SJCRH30 (cell line): ENCODE data around the gene ANKRD33. TPM values are rescaled to one million over a fixed set of nuclear protein-coding genes. Genes with fewer than 3 reads are reported as not detected.
"Not testable (repeated sequence)": the region's sequence is repeated elsewhere in the genome, so short reads cannot be mapped to it uniquely, and the experiment has no call there.

Experiments
- DNase-seq, 2 experiments: peaks; one replicate each; pipeline ENCODE4 v3.0.0-alpha.2; 2015 to 2020
- H3K27ac ChIP-seq: fragments of 250-450 bp; sonication (Bioruptor Pico); 2 replicates; pipeline ENCODE4 v1.5.1; 2020; ENCODE audit warnings: mild to moderate bottlenecking, moderate library complexity
- H3K27me3 ChIP-seq: fragments of 250-450 bp; sonication (Bioruptor Pico); 2 replicates; pipeline ENCODE4 v1.5.1; 2020; ENCODE audit warnings: mild to moderate bottlenecking, moderate library complexity
- H3K36me3 ChIP-seq: fragments of 250-450 bp; sonication (Bioruptor Pico); 2 replicates; pipeline ENCODE4 v1.5.1; 2020; ENCODE audit warnings: mild to moderate bottlenecking, moderate library complexity
- H3K4me1 ChIP-seq: fragments of 250-450 bp; sonication (Bioruptor Pico); 2 replicates; pipeline ENCODE4 v1.5.1; 2020; ENCODE audit warnings: mild to moderate bottlenecking, moderate library complexity
- H3K4me3 ChIP-seq: fragments of 250-450 bp; sonication (Bioruptor Pico); 2 replicates; pipeline ENCODE4 v1.5.1; 2020; ENCODE audit warnings: mild to moderate bottlenecking, moderate library complexity
- H3K9me3 ChIP-seq: fragments of 250-450 bp; sonication (Bioruptor Pico); replicated peaks from 2 replicates; pipeline ENCODE4 v1.5.1; 2020; ENCODE audit warnings: mild to moderate bottlenecking, moderate library complexity
- total RNA-seq: library from RNA; depleted of rRNA; stranded (reverse); fragments of >200 nt; shearing (Covaris generic); gene quantifications from 2 replicates; pipeline ENCODE4 v1.2.3, GENCODE V29; 2014

Gene ANKRD33
- total RNA-seq, 1 experiment from 2014 or later = not detected

- no peak for DNase-seq
- H3K4me1 ChIP-seq = no peaks in the 10 kb centered on the region
- H3K9me3 ChIP-seq = no peaks in the 10 kb centered on the region
- no peak overlapping the region for H3K27ac ChIP-seq
- H3K27me3 ChIP-seq = peaks cover 6% of the 10 kb centered on the region; the same call in 1 of the 2 replicates
- H3K36me3 ChIP-seq = no peaks in the 10 kb centered on the region
- no peak overlapping the region for H3K4me3 ChIP-seq
These were observed 3.1 kb upstream of the ANKRD33 start for GRCh38 chr12:51884676-51885229.

DNA sequence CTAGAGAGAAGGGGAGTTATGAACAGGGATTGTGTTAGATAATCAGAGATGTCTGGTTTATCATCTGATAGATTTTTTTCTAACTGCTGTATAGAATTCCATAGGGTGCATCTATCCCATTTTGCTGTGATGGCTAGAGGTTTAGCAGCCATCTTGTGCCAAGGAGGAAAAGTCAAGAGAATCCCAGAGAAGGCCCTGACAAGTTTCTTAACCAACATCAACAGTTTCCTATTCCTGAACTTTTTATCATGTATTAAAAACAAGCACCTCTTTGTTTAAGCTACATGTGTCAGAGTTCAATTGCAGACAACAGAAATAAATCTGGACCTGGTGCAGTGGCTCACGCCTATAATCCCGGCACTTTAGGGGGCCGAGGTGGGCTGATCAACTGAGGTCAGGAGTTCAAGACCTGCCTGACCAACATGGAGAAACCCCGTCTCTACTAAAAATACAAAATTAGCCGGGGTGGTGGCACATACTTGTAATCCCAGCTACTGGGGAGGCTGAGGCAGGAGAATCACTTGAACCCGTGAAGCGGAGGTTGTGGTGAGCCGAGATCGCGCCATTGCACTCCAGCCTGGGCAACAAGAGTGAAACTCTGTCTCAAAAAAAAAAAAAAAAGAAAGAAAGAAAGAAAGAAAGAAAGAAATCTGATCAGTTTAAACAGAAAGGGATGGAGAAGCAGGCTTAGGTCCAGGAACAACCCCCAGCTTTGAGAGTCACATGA is 2.4 kb upstream of the ANKRD33 start:
- not testable (repeated sequence) for H3K27me3 ChIP-seq, H3K4me1 ChIP-seq, H3K36me3 ChIP-seq, H3K9me3 ChIP-seq, H3K4me3 ChIP-seq, H3K27ac ChIP-seq, DNase-seq

- no peaks in the 10 kb centered on the region for H3K9me3 ChIP-seq
- no peak overlapping the region for H3K27ac ChIP-seq
- peaks cover 9% of the 10 kb centered on the region; the same call in 1 of the 2 replicates for H3K27me3 ChIP-seq
- no peak overlapping the region for H3K4me3 ChIP-seq
- no peak for DNase-seq
- no peaks in the 10 kb centered on the region for H3K4me1 ChIP-seq
- H3K36me3 ChIP-seq = no peaks in the 10 kb centered on the region
These were observed 1.7 kb upstream of the ANKRD33 start for GRCh38 chr12:51886021-51886710.

GRCh38 chr12:51888316-51889215 is 663 bp downstream of the ANKRD33 start:
- Histone ChIP-seq H3K9me3 (no peaks in the 10 kb centered on the region), H3K36me3 (no peaks in the 10 kb centered on the region), H3K27me3 (peaks cover 9% of the 10 kb centered on the region; the same call in 1 of the 2 replicates), H3K4me3 (no peak overlapping the region), H3K4me1 (no peaks in the 10 kb centered on the region), H3K27ac (no peak overlapping the region)
- no peak for DNase-seq

DNA sequence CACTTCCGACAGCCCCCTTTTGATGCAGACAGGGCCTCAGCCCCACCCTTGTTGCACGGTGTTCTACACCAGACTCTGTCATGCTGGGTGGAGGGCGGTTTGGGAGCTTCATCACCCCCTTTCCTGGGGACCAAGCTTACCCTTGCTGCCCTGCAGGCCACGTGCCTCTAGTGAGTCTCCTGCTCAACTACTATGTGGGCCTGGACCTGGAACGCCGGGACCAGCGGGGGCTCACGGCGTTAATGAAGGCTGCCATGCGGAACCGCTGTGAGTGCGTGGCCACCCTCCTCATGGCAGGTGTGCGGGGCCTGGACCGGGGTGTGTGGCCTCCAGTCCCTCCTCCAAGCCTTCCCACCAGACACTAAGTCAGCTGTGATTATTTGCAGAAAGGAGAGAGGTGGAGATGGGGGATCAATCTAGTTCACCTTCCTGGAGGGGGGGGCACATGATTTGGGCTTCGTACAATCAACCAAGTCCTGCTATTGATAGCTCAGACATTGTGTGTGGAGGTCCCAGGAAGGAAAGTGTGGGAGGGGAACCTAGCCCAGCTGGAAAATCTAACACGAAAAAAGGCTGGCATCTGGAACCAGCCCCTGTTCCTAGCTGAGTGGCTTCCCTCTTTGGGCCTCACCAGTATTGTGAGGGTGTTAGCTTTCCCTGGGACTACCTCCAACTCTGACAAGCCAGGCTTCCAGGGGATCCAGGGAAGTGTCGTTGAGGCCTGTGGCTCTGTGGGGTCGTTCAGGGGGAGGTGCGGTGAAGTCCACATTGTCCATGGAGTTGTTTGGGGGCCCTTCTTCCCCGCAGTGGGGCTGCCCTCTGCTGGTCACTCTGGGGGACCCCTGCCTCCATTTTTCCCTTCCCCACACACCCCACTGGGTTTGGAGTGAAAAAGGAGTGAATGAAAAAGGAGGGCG is 1.6 kb downstream of the ANKRD33 start:
- H3K9me3 ChIP-seq = no peaks in the 10 kb centered on the region
- no peaks in the 10 kb centered on the region for H3K4me1 ChIP-seq
- no peak overlapping the region for H3K27ac ChIP-seq
- H3K4me3 ChIP-seq = no peak overlapping the region
- no peak for DNase-seq
- no peaks in the 10 kb centered on the region for H3K36me3 ChIP-seq
- H3K27me3 ChIP-seq = peaks cover 9% of the 10 kb centered on the region; the same call in 1 of the 2 replicates

DNA sequence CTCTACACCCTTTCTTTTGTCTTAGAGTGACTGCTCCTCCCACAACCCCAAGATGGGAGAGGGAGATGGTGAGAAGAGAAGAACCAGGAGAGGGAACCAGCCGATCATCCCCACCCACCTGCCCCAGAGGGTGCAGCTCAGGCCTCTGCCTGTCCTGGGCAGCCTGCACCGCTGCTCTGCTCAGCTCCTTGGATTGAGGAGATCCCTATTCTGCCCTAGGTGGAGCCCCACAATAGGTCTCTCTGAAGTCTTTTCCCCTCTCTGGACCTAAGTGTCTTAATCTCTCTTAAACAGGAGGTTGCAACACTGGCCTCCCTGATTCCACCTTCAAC is 2.2 kb downstream of the ANKRD33 start:
- DNase-seq = no peak
- H3K27me3 ChIP-seq = peaks cover 9% of the 10 kb centered on the region; the same call in 1 of the 2 replicates
- no peaks in the 10 kb centered on the region for H3K36me3 ChIP-seq
- no peaks in the 10 kb centered on the region for H3K4me1 ChIP-seq
- no peaks in the 10 kb centered on the region for H3K9me3 ChIP-seq
- H3K27ac ChIP-seq = no peak overlapping the region
- H3K4me3 ChIP-seq = no peak overlapping the region

- no peaks in the 10 kb centered on the region for H3K9me3 ChIP-seq
- peaks cover 9% of the 10 kb centered on the region; the same call in 1 of the 2 replicates for H3K27me3 ChIP-seq
- H3K27ac ChIP-seq = no peak overlapping the region
- no peaks in the 10 kb centered on the region for H3K36me3 ChIP-seq
- DNase-seq = no peak
- no peaks in the 10 kb centered on the region for H3K4me1 ChIP-seq
- no peak overlapping the region for H3K4me3 ChIP-seq
These were observed 2.7 kb downstream of the ANKRD33 start for GRCh38 chr12:51890511-51891171.

GRCh38 chr12:51891843-51892242 is 3.9 kb downstream of the ANKRD33 start:
- Histone ChIP-seq H3K27ac (no peak overlapping the region), H3K4me3 (no peak overlapping the region), H3K9me3 (no peaks in the 10 kb centered on the region), H3K27me3 (peaks cover 9% of the 10 kb centered on the region; the same call in 1 of the 2 replicates), H3K36me3 (no peaks in the 10 kb centered on the region), H3K4me1 (no peaks in the 10 kb centered on the region)
- DNase-seq = no peak

DNA sequence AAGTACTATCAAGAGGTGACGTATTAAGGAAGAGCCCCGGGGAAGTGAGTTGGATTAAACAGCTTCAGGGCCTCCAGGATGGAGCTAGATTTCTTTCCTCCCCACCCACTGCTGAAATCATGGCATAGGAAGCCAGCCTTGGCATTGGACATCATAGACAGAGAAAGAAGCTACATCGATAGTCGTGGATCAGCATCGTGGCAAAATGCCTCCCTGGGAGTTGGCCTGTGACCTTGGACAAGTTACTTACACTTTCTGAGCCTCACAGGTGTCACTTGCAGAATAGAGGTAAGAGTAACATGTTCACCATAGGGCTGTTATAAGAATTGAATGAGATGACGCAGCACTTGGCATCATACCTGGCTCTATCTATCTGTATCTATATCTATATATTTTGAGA is 5.9 kb downstream of the ANKRD33 start:
- Histone ChIP-seq H3K4me3 (no peak overlapping the region), H3K27ac (no peak overlapping the region), H3K9me3 (no peaks in the 10 kb centered on the region), H3K27me3 (peaks cover 17% of the 10 kb centered on the region), H3K4me1 (no peaks in the 10 kb centered on the region), H3K36me3 (no peaks in the 10 kb centered on the region)
- DNase-seq = no peak

DNA sequence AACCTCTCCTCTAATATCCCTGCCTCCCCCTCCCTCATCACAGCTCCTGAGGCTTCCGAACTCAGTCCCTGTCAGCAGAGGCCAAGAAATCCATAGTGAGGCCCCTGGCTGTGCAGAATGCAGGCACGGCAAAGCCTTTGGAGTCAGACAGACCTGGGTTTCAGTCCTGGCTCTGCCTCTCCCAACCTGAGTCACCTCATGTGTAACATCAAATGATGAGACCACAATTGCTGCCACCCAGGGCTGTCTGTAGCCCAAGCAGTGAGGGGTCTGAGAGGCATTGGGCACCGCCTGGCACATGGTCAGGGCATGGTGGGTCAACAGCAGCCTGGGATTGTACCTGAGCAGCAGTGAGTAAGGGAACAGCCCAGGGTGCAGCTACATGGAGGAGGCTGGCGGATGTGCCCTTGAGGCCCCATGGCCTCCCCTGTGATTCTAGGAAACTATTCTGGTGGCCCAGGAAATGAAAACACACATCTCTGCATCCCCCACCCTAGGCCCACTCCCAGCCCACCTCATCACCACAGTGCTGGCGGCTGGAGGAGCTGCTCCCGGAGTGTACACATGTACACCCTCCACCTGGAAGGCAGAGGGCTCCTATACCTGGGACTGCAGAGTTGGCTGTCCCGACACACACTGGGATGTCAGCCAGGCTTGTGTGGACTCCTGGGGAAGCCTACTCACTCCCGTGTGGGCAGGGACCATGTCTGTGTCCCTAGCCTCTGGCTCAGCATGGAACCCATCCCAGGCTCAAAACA is 7.7 kb downstream of the ANKRD33 start:
- H3K27me3 ChIP-seq = peaks cover 8% of the 10 kb centered on the region
- no peaks in the 10 kb centered on the region for H3K4me1 ChIP-seq
- DNase-seq = no peak
- H3K4me3 ChIP-seq = no peak overlapping the region
- H3K27ac ChIP-seq = no peak overlapping the region
- H3K9me3 ChIP-seq = no peaks in the 10 kb centered on the region
- H3K36me3 ChIP-seq = no peaks in the 10 kb centered on the region

DNA sequence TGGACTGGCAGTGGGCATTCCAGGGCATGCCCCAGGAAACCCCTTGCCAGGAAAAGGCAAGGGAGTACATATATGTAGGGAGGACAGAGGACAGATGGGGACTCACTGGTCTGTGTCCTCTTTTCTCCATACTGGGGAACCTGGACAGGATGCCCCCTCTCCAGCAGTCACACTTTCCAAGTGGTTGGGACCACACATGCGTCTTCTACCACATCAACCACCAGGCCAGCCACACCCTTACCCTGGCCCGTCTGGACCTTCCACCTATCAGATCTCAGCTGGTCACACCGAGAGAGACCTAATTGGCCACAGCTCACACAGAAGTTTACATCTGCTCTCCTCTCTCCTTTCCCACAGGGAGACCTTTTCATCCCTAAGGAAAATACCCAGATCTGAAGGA is 8.3 kb downstream of the ANKRD33 start:
- Histone ChIP-seq H3K4me1 (no peaks in the 10 kb centered on the region), H3K27me3 (peaks cover 8% of the 10 kb centered on the region)
- DNase-seq = peak in 1 of 2 experiments; percentile 38

DNA sequence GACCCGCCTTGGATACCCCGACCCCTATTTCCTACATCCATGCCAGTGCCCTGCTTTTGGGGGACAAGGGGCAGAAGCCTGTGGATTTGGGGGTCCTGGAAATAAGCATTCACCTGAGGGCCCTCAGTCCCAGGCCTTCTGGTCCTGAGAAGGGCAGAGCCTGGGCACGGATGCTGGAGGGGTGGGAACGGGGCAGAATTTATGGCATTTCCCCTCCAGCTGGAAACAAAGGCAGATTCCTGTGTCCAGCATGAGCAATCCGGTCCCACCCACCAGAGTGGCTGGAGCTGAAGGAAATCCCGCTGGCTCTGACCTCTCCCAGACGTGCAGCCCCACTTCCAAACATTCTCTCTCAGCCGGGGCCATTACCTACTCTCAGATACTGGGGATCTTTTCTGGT is 9.3 kb downstream of the ANKRD33 start:
- H3K27ac ChIP-seq = no peak overlapping the region
- H3K36me3 ChIP-seq = no peaks in the 10 kb centered on the region
- H3K27me3 ChIP-seq = peaks cover 8% of the 10 kb centered on the region
- no peaks in the 10 kb centered on the region for H3K4me1 ChIP-seq
- DNase-seq = no peak
- no peaks in the 10 kb centered on the region for H3K9me3 ChIP-seq
- H3K4me3 ChIP-seq = no peak overlapping the region

More for the DNA sequence above, 8.3 kb downstream of the ANKRD33 start:
- Histone ChIP-seq H3K36me3 (no peaks in the 10 kb centered on the region), H3K4me3 (no peak overlapping the region), H3K9me3 (no peaks in the 10 kb centered on the region), H3K27ac (no peak overlapping the region)

- no peak overlapping the region for H3K4me3 ChIP-seq
- H3K9me3 ChIP-seq = no peaks in the 10 kb centered on the region
- H3K27me3 ChIP-seq = peaks cover 8% of the 10 kb centered on the region
- H3K36me3 ChIP-seq = no peaks in the 10 kb centered on the region
- no peaks in the 10 kb centered on the region for H3K4me1 ChIP-seq
- no peak for DNase-seq
- no peak overlapping the region for H3K27ac ChIP-seq
These were observed 10.6 kb downstream of the ANKRD33 start for GRCh38 chr12:51898506-51898905.
